ENCODE measurements around the gene ALPL.
"Not testable (repeated sequence)": the region's sequence is repeated elsewhere in the genome, so short reads cannot be mapped to it uniquely, and the experiment has no call there.

ALPL gene

DNA sequence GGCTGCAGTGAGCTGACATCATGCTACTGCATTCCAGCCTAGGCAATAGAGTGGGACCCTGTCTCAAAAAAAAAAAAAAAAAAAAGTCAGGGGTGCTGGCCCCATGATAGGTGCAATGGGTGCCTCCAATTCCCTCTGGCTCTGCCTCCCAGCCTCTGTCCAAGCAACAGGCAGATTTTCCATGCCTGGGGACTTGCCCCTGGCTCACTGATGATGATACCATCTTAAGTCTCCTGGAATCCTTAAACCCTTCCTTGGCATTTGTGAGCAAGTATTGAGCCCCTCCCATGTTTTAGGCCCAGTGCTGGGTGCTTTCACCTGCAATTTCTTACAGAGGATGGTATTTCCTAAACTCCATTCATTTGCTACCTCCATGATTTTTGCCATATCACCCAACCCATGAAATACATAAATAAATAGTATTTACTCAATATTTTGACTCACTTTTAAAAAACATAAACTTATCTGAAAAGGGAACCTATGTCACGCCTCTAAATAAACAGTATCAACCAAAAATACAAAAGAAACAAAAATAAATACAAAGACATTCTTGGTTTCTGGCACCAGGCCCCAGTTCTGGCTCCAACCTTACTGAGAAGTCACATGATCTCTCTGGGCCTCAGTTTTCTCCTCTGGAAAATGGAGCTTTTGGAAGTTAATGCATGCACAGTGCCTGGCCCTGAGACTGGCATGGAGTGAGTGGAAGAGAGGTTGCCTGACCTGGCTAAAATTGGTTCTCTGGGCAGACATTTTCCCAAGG is 1.5 kb upstream of the ALPL start:
- no peak for DNase-seq (ENCODE audit: low read depth in 2 of 2)

DNA sequence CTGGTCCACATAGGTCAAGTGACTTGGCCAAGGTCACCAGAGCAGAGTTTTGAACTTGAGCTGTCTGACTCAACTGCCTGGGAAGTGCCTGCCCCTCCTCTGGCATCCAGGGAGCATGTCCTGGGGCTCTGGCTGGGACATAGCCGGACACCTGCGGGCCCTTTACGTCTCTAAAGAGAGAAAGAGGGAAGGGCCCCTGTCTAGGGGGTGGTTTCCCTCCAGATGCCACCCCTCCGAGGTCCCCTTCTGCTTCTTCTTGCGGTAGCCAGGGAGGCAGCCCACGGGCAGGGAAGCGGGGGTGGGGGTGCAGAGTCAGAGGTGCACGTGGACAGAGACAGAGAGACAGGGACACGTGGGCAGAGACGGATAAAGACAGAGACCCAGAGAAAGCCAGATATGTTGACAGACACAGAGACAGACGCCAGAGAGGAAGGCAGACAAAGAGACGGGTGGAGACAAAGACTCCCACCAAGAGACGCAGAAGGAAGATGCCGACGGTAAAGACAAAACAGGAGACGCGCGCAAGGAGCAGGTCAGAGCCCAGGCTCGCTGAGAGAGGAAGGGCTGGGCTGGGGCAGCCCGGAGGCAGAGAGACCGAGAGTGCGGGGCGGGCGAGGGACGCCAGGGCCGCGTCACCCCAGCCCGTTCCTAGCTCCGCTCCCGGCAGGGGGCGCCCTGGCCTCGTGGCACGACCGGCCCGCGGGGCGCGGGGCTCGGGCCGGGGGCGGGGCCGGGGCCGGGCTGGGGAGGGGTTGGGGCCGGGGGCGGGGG is 458 bp upstream of the ALPL start:
- no peak for DNase-seq (ENCODE audit: low read depth in 2 of 2)

DNA sequence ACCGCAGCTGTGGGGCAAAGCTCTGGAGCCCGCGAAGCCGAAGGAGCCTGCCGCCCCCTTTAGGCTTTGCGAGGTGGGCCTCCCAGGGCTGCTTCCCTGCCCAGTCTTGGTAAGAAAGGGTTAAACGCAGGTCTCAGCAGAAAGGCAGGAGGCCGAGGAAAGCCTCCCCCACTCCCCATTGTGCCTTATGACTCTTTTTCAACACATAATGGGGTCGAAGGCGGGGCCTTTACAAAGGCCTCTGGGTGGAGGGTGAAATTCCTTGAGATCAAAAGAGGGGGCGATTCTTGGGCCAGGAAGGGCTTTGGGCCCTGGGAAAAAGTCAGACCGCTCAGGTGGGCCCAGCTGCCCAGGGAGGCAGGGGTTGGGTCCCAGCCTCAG is 880 bp downstream of the ALPL start:
- DNase-seq (ENCODE audit: low read depth in 2 of 2), result no peak

DNA sequence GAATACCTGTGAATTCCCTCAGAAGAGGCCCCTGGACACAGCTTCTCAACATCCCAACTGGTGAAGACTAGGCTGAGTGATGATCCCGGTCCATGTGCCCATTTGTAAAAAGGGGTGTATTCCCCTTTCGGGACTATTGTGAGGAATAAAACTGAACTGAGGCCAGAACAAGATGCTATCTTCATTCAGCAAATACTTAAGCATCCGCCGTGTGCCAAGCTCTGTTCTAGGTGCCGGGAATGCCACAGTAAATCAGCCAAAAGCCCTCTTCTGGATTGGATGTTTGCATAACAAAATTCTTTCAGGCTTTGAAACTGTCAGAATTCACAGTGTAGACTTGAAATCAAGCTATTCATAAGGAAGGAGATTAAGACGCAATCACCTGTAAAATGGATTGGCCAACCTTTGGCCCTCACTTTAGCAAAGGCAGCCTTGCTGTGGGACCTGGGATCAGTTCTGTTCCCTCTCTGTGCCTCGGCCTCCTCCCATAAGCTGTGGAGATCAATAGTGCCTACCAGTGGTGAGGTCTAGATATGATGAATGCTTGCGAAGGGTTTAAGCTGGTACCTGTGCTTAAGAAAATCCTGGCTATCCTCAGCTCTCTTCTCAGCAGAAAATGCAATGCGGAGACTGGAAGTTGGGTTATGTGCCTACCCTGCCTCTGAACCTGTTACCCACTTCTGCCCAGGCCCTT is 1.8 kb downstream of the ALPL start:
- no peak for DNase-seq (ENCODE audit: low read depth in 2 of 2)

DNA sequence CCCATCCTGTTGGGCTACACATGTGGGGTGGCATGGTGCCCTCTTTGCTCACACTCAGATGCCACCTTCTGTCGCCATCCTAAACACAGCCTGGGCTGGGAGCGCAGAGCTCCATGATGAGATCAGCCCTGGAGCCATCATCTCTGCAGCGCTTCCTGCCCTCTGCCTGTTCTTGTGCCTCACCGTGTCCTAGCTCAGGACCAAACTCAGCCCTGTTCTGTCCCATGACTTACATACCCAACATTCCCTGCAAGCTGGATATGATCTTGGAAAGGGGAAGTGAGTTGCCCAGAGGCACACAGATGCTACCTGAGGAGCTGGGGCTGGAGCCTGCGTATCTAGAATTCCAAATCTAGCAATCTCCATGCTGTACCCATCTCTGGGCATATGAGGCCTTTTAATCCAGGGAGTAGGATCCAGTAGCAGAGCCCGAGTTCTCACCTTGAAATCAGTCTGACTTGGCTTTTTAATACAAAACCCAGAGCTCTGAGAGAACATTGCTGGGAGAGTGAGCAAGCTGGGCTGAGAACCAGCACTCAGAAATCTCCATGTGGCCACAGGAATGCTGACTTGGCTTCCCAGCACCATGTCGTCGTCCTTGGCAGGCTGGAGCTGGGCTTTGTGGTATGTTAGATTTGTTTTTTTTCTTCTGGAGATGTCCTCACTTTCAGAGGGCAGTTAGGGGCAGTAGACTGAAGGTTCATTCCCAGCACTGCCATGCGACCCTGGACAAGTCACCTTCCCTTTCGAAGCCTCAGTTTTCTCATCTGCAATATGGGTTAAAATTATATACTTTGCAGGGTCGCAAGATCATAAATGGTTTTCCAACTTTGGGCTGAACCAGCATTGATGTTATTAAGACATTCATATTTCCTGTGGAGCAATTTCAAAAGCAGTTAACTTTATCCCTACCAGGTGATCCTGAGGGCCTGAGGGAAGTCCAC is 2.6 kb downstream of the ALPL start:
- peak; percentile 83 to 84 for DNase-seq (ENCODE audit: low read depth in 2 of 2)

DNA sequence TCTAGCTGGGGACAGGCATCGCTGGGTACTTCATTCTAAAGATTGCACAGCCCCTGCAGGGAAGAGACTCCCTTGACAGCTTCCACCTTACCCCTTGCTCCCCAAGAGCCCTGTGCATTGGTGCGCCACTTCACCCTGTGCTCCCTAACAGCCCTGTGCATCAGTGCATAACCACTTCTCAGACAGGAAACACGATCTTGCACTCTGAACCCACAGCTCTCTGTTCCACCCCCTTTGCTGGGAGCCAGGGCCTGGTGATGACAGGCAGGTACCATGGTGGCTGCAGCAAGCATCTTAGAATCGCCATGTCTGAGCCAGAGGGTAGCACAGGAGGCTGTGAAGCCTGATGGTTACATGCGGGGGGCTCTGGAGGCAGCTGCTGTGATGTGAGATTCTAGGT is 5.0 kb downstream of the ALPL start:
- no peak for DNase-seq (ENCODE audit: low read depth in 2 of 2)

DNA sequence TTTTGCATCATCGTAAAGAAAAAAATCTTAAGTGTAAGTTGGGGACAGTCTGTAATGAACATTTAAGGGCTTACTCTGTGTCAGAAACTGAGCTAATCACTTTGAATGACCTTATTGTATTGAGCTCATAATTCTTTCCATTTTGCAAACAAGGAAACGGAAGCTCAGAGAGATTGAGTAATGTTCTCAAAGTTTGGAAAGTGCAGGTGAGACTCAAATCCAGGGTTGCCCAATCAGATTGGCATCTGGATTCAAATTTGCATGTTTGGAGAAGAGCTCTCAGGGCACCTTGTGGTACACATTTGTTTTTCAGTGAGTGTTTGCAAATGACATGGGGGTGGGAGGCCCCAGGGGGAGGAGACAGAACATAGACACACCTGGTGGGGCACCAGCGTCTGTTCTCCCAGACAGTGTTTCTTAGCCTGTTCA is 8.0 kb downstream of the ALPL start:
- no peak for DNase-seq (ENCODE audit: low read depth in 2 of 2)

DNA sequence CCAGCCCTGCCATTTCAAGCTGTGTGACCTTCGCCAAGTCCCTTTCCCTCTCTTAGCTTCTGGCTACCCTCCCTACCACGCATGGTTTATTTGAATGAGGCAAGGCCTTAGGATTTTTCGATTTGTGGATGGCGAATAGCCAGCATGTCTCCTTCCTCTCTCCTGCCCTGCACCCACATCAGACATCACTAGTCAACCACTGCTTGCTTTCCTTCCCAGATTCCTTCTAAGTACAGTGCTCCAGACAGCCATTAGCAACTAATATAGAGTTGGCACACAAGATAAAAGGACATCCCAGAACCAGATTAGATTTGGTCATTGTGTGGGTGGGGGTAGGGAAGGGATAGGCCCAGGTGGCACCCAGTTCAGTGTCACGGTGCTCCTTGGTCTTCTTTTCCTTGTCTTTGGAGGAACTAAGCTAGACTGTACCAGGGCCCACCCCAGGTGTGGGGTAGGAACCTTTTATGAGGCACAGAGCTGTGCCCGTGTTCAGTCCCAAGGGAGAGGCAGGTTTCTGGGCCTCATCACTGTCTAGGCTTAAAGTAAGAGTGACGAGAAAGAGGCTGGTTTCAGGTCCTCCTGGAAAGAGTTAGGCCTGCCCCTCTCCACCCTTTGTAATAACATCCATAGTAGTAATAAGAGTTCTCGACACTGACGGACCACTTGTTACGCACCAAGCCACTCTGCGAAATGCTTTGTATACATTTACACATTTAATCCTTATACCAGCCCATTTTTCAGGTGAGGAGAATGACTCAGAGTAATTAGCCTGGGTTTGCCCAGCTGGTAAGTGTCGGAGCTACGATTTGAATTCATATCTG is 8.6 kb downstream of the ALPL start:
- no peak for DNase-seq (ENCODE audit: low read depth in 2 of 2)

DNA sequence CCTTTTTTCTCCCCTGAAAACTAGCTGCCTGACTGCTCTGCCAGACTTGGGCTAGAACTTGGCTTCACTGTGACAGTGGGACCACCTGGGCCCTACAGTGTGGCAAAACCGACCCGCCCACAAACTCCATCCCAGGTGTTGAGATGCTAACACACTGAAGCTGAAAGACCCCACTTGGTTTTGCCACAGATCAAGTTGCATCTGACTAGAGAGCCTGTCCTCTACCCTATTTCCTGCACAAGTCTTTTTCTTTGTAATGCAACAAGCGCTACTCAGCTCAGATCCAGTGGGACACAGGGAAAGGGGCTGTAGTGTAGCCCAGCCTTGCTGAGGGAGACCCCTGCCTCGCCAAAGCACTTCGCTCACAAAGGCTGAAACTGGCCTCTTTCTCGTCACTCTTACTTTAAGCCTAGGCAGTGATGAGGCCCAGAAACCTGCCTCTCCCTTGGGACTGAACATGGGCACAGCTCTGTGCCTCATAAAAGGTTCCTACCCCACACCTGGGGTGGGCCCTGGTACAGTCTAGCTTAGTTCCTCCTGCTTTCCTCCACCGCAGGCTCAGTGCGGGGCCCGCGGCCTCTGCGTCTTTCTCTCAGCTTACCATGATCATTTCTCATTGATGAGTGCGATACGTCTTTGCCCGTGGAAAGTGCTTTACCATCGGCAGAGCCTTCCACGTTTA is 9.7 kb downstream of the ALPL start:
- no peak for DNase-seq (ENCODE audit: low read depth in 2 of 2)

DNA sequence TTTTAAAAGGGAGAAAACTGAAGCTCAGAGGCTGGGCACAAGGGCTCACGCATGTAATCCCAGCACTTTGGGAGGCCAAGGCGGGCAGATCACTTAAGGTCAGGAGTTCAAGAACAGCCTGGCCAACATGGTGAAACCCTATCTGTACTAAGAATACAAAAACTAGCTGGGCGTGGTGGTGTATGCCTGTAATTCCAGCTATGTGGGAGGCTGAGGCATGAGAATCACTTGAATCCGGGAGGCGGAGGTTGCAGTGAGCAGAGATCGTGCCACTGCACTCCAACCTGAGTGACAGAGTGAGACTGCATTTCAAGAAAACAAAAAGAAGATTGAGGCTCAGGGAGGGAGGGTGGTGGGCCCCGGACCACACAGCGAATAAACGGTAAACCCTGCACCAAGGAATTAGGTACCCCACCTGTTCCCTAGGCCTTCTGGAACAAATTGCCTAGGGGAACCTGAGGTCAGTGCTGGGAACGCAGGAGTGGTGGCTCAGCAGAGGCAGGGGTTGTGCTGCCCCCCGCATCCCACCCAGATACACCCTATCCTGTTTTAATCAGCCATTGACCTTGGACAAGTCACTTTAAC is 10.4 kb downstream of the ALPL start:
- DNase-seq (ENCODE audit: low read depth in 2 of 2), result not testable (repeated sequence)

DNA sequence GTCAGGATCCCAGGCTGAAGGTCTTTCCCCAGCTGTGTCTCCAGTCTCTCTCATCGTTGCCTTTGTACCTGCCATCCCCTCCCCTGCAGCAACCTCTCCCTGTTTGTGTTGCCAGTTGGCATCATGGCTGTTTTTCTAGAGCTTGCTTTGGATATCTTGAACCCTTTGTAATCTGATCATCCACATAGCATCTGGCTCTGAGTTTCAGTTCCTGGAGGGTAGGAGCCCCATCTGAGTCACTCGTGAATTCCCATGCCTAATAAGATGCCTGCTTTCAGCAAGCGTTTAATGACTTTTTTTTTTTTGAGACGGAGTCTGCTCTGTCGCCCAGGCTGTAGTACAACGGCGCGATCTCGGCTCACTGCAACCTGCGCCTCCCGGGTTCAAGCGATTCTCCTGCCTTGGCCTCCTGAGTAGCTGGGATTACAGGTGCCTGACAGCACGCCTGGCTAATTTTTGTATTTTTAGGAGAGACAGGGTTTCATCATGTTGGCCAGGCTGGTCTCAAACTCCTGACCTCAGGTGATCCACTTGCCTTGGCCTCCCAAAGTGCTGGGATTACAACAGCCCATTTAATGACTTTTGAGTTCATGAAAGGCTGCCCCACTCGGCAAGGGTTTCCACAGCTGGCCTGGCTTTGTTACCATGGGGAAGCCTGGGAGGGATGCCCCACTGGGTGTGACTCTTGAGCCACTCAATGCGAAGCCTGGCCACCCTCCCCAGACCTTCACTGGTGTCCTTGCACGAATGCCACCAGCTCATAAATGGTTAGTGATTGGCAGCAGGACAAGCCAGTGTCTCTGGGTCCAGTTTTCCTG is 11.9 kb downstream of the ALPL start:
- no peak for DNase-seq (ENCODE audit: low read depth in 2 of 2)

DNA sequence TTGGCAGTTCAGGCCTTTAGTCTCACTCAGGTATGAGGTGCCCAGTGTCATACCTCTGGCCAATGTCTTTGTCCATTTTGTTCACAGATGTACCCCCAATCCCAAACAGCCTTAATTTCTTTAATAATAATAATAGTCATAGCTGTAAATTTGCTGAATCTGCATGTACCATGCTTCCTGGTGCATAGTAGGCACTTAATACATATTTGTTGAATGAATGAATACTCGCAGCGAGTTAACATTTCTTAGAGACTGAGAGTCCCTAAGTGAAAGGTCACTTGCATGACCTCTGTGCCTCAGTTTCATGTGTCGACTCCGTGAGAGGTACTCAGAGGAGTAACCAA is 12.5 kb downstream of the ALPL start:
- DNase-seq (ENCODE audit: low read depth in 2 of 2), result no peak

DNA sequence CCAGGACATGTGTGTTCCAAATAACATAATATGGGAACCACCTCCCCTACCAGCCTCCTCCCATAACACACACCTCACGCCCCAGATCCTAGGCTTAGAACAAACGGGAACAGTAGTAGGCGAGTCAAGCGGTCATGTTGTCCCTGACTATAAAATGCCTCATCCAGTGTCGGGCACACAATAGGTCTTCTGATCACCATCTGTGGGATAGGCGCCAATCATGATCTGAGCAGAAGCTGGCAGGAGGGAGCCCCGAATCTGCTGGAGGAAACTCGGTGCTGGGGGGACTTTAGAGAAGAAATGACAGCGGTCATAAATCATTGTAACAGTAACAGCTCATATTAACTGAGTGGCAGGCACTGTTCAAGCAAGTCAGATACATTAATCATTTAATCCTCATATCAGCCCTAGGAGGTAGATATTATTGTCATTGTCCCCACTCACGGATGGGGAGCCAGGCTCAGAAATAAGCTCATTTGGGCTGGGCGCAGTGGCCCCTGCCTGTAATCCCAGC is 13.4 kb downstream of the ALPL start:
- DNase-seq (ENCODE audit: low read depth in 2 of 2), result no peak

DNA sequence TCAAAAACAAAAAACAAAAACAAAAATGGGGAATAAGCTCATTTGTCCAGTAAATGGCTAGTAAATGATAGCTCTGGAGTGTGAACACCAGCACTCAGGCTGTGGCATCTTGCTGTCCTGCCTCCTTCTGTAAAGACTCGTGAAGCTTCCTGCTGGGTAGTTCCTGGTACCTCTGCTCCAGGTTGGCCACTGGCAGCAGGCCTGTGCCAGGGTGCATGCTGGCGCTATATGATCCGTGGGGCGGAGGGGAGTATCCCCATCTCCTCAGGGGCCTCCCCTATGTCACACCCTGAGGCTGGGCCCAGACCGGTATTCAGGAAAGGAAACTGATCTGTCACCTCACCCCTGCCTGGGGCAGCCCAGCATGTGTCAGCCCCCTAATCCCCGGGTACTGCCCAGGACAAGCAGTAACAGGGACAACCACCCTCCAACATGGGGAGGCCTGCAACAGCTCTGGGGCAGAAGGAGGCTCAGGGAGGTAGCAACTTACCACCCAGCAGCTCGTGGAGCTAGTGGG is 14.1 kb downstream of the ALPL start:
- DNase-seq (ENCODE audit: low read depth in 2 of 2), result no peak

DNA sequence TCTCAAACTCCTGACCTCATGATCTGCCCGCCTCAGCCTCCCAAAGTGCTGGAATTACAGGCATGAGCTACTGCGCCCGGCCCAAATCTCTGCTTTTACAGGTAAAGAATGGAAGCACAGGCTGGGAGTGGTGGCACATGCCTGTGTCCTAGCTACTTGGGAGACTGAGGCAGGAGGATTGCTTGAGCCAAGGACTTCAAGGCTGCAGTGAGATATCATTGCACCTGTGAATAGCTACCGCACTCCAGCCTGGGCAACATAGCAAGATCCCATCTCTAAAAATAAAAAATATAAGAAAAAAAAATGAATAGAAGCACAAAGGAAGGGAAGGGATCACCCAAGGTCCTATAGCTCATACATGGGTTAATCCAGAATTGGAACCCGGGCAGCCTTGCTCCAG is 15.0 kb downstream of the ALPL start:
- no peak for DNase-seq (ENCODE audit: low read depth in 2 of 2)

DNA sequence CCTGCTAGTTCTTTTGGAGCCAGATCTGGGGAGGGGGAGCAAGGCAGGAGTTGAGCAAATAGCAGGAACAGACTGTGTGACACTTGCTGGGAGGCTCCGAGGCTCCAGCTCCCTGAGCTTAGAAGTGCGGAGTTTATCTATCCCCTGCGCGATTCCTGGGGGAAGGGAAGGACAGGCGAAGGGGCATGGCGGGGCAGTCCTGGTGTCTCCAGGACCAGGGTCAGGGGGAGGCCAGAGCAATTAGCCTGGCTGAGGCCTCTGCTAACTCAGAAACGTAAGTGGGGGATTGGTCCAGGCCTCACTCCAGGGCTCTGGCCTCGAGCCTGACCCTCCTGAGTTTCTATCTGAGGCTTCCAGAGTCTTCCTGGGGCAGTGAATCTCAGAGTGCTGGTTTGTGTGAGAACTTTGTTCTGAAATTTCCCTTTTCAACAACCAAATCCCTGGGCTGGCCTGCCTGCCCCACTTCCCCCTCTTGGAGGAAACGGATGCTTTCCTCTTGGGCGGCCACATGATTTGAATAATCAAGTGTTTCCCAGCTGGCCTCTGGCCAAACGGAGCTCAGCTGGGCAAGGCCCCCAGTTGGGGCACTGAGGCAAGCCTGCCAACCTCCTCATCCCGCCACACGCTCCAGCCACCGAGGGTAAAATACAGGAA is 15.6 kb downstream of the ALPL start:
- DNase-seq (ENCODE audit: low read depth in 2 of 2), result no peak

DNA sequence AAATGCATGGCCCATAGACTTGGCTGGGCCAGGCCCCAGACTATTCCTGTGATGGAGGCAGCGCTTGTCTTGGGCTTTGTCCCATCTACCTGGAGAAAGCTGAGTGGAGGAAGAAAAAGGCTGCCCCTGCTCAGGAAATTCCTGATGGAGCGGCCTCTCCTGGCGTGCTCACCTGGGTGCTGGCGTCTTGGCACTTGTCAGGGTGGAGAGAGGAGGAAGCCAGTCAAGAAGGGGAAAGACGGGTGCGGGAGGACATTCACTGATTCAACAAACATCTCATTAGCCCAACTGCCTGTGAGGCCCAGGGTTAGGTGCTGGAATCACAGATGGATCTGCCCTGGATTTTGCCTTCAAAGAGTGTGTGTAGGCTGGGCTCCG is 16.1 kb downstream of the ALPL start:
- no peak for DNase-seq (ENCODE audit: low read depth in 2 of 2)

DNA sequence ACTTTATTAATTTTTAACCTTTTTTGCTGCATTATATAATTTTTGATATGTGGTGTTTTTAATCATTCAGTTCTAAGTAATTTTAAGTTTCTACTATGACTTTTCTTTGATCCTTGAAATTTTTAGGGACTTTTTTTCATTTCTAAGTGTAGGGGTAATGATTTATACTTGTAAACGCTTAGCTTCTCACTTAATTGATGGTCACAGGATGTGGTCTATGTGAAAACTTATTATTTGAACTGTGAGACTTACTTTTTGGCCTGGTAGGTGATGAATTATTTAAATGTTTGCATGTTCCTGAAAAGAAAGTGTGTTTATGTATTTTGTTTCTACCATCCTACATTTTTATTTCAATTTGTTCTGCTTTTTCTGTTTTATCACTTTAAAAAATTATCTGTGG is 17.2 kb downstream of the ALPL start:
- no peak for DNase-seq (ENCODE audit: low read depth in 2 of 2)
